Erythroblast (primary cell): ENCODE measurements around the gene ANKRD33B.
"Not testable (repeated sequence)": the region's sequence is repeated elsewhere in the genome, so short reads cannot be mapped to it uniquely, and the experiment has no call there.

ENCODE experiments used
- GATA1 ChIP-seq: IDR thresholded peaks from 2 replicates; pipeline ENCODE4 v1.6.1; 2011; ENCODE audit warnings: low read depth, mild to moderate bottlenecking, control low read depth, low read length, moderate library complexity
- POLR2A ChIP-seq: IDR thresholded peaks from 2 replicates; pipeline ENCODE4 v1.6.1; 2011; ENCODE audit warnings: mild to moderate bottlenecking, low read length

DNA sequence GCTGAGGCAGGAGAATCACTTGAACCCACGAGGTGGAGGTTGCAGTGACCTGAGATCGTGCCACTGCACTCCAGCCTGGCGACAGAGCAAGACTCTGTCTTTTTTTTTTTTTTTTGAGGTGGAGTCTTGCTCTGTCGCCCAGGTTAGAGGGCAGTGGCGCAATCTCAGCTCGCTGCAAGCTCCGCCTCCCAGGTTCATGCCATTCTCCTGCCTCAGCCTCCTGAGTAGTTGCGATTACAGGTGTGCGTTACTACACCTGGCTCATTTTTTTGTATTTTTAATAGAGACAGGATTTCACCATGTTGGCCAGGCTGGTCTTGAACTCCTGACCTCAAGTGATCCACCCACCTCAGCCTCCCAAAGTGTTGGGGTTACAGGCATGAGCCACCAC lies 42.8 kb downstream of the ANKRD33B start:
- not testable (repeated sequence) for TF ChIP-seq POLR2A, GATA1
